MM.1S (cell line): ENCODE data around the gene SIGLEC14.

Experiments
- EZH2 ChIP-seq: fragments of 300-600 bp; sonication (generic); optimal IDR thresholded peaks from 2 replicates; pipeline ENCODE3; 2017; ENCODE audit warnings: low read depth, mild to moderate bottlenecking, antibody characterized with exemption, low read length, mixed read lengths
- EZH2phosphoT487 ChIP-seq: fragments of 300-600 bp; sonication (generic); IDR thresholded peaks from 2 replicates; pipeline ENCODE4 v1.6.1; 2018; ENCODE audit warnings: antibody characterized with exemption, low read length
- TF ChIP-seq, protein P1 (sequence below): fragments of 300-600 bp; sonication (generic); IDR thresholded peaks from 2 replicates; pipeline ENCODE4 v1.5.1; 2016; ENCODE audit warnings: antibody characterized with exemption, low read length, mixed read lengths

DNA sequence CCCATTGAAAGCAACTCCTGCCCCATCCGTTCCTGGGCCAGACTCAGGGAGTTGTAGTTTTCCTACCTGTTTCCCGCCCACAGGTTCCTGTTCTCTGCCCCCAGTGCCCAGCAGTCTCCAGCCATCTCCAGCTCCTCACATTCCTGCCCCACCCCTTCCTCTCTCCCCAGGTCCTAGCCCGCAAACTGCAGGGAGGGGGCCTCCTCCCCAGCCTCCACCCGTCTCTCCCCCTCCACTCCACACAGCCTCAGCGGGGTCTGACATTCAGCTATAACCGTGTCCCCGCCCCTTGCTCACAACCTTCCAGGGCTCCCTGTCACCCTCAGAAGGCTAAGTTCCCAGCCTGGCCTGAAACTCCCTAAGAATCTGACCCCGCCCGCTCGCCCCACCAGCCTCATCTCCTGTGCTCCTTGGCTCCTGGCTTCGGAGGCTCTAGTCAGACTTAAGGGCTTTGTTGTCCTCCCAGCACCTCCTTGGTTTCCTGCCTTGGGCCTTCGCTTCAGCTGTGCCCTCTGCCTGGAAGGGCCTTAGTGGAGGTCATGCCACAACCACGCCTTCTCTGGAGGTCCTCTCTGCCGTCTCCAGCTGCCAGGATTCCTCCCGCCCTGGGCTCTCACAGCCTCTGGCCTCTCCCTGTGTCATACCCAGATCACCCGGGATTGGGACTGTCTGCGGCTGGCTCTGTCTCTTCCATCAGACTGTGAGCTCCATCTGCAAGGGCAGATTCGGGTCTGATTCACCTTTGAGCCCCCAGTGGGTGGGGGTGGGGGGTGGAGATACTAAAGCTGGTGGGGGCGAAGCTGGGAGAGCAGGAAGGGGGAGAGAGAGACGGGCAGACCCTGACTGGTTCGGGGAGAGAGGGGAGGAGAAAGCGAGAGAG lies 41.4 kb upstream of the SIGLEC14 start:
- TF ChIP-seq EZH2 (no peak), EZH2phosphoT487 (no peak)
- TF ChIP-seq, protein P1, sequence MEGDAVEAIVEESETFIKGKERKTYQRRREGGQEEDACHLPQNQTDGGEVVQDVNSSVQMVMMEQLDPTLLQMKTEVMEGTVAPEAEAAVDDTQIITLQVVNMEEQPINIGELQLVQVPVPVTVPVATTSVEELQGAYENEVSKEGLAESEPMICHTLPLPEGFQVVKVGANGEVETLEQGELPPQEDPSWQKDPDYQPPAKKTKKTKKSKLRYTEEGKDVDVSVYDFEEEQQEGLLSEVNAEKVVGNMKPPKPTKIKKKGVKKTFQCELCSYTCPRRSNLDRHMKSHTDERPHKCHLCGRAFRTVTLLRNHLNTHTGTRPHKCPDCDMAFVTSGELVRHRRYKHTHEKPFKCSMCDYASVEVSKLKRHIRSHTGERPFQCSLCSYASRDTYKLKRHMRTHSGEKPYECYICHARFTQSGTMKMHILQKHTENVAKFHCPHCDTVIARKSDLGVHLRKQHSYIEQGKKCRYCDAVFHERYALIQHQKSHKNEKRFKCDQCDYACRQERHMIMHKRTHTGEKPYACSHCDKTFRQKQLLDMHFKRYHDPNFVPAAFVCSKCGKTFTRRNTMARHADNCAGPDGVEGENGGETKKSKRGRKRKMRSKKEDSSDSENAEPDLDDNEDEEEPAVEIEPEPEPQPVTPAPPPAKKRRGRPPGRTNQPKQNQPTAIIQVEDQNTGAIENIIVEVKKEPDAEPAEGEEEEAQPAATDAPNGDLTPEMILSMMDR, result no peak
